ENCODE measurements around the gene COL18A1.

- TF ChIP-seq, protein P1, sequence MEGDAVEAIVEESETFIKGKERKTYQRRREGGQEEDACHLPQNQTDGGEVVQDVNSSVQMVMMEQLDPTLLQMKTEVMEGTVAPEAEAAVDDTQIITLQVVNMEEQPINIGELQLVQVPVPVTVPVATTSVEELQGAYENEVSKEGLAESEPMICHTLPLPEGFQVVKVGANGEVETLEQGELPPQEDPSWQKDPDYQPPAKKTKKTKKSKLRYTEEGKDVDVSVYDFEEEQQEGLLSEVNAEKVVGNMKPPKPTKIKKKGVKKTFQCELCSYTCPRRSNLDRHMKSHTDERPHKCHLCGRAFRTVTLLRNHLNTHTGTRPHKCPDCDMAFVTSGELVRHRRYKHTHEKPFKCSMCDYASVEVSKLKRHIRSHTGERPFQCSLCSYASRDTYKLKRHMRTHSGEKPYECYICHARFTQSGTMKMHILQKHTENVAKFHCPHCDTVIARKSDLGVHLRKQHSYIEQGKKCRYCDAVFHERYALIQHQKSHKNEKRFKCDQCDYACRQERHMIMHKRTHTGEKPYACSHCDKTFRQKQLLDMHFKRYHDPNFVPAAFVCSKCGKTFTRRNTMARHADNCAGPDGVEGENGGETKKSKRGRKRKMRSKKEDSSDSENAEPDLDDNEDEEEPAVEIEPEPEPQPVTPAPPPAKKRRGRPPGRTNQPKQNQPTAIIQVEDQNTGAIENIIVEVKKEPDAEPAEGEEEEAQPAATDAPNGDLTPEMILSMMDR (IDR thresholded peaks at IDR 0.05) = no peak
- TF ChIP-seq NPAS2 (CRISPR knock-in tag; IDR thresholded peaks at IDR 0.05; ENCODE audit: borderline replicate concordance) (no peak), SMC3 (IDR thresholded peaks at IDR 0.05) (no peak), RAD21 (conservative IDR thresholded peaks at IDR 0.05 in 1 of 2, IDR thresholded peaks at IDR 0.05 in 1 of 2) (no peak), JUNB (IDR thresholded peaks at IDR 0.05) (no peak), MAX (IDR thresholded peaks at IDR 0.05) (no peak), JUN (IDR thresholded peaks at IDR 0.05) (no peak), RNF2 (IDR thresholded peaks at IDR 0.05; ENCODE audit: borderline replicate concordance, low read depth) (no peak), HEYL (CRISPR knock-in tag; IDR thresholded peaks at IDR 0.05) (no peak), HDAC2 (IDR thresholded peaks at IDR 0.05) (no peak)
- TF ChIP-seq, protein P2, sequence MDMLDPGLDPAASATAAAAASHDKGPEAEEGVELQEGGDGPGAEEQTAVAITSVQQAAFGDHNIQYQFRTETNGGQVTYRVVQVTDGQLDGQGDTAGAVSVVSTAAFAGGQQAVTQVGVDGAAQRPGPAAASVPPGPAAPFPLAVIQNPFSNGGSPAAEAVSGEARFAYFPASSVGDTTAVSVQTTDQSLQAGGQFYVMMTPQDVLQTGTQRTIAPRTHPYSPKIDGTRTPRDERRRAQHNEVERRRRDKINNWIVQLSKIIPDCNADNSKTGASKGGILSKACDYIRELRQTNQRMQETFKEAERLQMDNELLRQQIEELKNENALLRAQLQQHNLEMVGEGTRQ (IDR thresholded peaks at IDR 0.05) = no peak
- TF ChIP-seq, protein P3, sequence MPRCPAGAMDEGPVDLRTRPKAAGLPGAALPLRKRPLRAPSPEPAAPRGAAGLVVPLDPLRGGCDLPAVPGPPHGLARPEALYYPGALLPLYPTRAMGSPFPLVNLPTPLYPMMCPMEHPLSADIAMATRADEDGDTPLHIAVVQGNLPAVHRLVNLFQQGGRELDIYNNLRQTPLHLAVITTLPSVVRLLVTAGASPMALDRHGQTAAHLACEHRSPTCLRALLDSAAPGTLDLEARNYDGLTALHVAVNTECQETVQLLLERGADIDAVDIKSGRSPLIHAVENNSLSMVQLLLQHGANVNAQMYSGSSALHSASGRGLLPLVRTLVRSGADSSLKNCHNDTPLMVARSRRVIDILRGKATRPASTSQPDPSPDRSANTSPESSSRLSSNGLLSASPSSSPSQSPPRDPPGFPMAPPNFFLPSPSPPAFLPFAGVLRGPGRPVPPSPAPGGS (IDR thresholded peaks at IDR 0.05) = no peak
Observed at GRCh38 chr21:45481977-45482898, 77.3 kb downstream of the COL18A1 start.

Measured in A549 (cell line).